ENCODE data around the gene HEXIM2.

The HEXIM2 gene

DNA sequence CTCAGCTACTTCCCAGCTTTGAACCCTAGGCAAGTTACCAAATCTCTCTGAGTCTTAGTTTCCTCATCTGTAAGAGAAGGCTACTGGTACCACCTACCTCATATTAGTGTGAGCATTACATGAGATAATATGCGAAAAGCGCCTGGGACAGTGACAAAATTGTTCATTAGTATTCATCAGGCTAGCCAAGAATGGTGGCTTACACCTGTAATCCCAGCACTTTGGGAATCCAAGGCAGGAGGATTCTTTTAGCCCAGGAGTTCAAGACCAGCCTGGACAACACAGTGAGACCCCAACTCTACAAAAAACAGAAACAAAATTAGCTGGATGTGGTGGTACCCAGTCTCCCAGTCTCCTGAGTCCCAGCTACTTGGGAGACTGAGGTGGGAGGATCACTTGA is 32.7 kb upstream of the HEXIM2 start:
- DNase-seq, result no peak

DNA sequence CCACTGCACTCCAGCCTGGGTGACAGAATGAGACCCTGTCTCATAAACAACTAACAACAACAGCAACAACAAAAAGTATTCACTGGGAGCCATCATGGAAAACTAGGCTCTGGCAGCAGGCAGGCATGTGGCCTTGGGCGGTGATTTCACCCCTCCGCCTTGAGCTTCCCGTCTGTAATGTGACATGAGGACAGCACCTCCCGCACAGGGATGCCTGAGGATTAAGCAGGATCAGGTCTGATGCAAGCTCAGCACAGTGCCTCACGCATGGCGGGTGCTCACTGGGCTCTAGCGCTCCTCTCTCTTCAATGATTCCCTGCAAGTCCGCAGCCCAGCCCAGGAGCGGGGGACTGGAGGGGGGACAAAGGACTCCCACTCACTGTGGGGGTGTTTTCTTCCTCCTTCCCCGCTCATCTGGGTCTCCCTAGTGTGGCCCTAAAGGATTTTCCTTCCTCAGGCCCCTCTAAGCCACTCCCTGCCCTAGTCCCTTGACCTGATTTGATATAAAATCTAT is 32.2 kb upstream of the HEXIM2 start:
- DNase-seq, result no peak

DNA sequence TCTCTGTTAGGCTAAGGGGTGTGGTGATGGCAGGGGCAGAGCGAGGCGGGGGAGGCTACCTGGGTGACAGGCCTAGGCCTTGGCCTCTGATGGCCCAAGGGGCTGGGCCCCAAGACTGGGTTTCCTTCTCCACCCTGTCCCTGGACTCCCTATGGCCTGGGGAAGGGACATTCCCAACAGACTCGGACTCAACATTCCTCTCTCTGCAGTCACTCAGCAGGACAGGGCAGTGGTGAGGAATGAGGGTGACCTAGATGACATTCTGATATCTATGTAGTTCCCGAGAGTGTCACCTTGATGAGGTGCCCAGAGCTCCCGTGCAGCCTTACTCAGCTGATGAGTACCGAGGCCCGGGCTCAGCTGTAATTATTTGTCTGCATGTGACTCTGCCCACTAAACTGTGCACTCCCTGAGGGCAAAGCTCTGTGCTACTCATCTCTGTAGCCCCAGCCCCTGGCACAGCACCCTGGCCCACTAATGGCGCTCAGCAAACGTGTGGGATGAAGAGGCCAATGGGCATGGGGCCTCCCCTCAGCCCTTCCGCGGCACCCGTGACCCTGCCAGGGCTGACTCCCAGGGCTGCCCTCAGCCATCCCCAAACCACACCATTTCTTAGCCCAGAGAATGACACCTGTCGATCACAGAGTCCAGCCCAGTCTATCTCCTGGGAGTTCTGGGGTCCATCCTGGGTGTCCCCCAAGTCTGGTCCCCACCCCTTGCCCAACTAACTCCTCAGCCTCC is 31.6 kb upstream of the HEXIM2 start:
- DNase-seq, result no peak

DNA sequence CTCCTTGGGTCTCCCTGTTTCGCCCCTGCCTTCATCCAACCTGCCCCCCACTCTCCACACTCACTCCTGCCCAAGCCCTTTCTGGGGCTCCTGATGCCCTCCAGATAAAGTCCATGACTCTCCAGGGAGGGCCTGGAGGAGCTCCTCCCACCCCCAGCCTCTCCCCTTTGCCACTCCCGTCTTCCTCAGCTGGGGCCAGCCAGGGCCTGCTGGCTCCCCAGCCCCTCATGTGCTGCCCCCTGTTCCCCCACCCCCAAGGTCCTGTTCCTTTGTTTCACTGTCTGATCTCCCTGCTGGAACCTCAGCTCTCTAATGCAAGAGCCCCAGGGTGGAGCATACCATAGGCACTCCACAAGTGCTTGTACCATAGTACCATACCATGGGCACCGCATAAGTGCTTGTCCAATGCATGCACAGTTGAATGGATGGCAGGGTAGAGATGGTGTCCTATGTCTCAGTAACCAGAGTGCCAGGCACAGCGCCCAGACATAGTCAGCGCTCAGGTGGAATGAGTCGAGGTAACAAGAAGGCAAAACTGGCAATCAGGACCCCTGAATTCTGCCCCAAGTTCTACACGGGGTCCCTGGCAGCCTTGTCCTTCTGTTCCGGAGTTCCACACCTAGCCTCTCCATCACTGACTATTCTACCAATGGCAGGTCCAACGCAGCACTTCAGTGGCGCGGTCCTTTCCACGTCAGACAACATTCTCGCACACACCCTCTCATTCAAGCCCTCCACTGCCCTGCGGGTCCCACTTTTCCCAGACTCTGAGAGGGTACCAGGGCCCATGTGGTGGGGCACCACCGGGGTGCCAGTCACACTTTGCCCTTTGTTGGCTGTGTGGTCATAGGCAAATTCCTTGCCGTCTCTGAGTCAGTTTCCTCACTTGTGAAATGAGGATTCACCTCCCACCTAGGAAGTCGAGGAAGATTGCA is 30.7 kb upstream of the HEXIM2 start:
- no peak for DNase-seq

DNA sequence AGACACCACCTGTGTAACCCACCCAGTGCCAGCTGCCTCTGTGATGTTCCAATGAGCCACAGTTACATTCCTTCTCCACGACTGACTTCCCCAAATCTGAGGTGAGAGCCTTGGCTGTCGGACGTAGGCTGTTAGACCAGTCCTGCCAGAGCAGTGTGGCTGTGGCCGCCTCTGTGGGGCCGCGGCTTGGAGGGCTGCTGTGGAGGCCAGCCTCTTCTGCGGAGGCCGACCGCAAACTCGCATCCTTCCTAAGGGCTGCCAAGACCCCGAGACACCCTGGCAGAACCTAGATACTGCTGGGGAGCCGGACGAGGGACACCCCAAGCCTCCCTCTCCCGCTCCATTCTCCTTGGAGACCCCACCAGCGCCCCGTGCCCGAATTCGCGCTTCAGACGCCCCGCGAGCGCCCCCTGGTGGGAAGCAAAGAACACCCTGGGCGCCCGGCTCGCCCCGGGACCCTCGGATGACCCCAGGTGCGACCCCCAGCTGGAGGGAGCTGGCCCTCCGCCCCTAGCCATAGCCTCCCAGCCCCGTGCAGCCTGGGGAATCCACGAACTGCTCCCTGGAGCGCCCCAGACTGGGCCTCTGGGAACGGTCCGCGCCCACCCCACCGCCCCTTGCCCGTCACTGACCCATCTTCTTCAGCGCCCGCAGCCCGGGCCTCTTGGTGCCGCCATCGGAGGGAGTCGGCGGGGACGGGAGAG is 29.9 kb upstream of the HEXIM2 start:
- peak; percentile 70 for DNase-seq

DNA sequence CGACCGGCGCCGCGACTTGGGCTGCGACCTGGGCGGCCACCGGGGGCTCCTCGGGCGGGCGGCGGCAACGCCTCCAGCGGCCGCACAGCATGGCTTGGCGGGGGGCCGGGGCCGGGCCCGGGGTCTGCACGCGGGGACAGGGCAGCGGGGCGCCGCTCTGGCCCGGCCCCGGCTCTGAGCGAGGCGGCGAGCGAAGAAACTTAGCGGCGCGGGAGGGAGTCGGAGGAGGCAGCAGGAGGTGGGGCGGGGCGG is 29.4 kb upstream of the HEXIM2 start, which contains the start of gene PLCD3:
Gene PLCD3, minus strand, starts transcription at position 196 of the 252 bp plus-strand sequence. Its CDS starts 105 bp downstream, at position 91.
- no peak for DNase-seq

DNA sequence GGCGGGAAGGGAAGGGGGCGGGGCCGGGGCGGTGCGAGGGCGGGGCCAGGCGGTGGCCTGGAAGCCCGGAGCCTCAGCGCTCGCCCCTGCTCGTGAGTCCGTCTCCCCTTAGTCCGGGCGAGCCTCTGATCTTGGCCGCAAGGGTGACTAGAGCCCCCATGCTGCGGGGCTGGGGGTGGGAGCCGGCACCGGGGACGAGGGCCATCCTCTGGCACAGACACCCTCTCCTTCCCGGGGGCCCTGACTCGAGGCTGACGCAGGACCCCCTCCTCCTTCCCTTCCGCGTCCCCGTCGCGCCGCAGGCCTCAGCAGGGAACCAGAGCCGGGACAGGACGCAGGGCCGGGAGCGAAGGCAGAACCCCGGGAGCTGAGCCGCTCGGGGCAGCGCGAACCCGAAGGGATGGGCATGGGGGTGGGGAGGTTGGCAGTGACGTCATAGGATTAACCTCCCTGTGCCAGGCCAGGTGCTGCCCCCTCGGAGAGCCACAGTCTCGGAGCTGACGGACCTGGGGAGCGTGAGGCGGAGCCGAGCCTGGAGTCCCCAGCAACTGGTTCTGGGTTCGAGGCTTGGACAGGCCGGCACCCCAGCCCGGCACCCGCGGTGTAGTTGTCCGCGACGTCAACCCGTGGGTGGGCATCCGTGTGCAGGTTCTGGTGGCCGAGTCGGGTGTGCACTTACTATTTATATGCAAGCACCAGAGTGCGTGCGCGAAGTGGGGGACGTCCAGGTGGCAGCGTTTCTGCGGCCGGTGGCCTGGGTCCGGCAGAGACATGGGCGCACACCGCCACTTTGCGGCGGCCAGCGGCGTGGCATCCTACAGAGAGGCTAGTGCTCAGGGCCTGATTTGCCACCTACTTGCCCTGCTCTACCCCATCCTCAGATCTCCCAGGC is 28.9 kb upstream of the HEXIM2 start:
- peak; percentile 73 to 77 for DNase-seq

DNA sequence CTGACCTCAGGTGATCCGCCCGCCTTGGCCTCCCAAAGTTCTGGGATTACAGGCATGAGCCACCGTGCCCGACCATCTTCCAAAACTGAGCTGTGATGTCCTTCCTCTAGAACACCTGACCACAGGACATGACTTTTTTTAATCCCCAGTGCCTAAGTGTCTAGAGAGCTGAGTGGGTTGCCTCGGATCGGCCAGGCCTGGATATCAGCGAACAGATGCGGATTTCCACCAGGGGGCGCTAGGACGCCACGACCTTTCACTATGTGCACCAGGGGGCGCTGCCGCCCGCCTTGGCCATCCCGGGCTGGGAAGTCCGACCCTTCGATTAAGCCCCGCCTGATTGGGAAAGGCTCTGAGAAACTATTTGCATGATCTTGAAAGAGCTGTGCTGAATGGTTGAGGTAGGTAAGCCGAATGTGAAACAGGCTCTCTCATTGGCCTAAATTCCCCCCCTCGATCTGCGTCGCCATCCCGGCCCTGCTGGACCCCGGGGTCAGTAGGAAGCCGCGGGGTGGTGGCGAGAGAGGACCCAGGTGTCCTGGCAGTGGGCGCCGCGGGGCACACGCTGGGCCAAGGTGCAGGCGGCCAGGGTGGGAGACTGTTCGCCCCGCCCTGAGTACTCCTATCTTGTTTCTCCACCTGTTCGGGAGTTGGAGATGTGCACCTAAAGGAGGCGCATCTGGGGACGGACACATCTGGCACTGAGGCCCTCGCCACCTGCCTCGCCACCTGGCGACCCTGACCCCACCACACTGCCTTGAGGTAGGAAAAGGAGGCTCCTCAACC is 26.3 kb upstream of the HEXIM2 start, which contains the start of gene ACBD4:
Gene ACBD4, plus strand, starts transcription at position 496 of the 786 bp plus-strand sequence. CDS start 458 bp downstream, outside the sequence.
- DNase-seq, result peak; percentile 97 to 99

DNA sequence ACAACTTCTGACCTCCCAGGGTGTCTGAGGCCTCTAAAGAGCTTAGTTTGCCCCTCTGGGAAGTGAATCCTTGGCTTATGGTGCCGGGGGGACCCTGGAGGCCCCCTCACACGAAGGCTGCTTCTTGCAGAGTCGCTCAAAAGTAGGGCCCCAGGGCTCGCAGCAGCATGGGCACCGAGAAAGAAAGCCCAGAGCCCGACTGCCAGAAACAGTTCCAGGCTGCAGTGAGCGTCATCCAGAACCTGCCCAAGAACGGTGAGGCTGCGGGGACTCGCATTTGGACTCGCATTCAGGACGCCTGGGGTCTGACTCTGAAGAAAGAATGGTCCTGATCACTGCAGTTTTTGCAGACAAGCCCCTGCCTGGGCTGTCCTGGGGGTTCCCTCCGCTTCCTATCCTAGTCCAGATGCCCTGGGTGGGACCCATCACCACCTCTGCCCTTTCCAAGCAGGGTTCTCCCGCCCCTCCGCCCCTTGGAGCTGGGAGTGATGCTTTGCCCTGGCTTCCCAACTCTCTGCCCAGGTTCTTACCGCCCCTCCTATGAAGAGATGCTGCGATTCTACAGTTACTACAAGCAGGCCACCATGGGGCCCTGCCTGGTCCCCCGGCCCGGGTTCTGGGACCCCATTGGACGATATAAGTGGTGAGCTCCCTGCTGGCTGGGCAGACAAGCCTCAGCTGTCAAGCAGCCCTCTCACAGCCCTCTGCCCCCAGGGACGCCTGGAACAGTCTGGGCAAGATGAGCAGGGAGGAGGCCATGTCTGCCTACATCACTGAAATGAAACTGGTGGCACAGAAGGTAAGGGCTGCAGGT is 25.5 kb upstream of the HEXIM2 start:
- no peak for DNase-seq

DNA sequence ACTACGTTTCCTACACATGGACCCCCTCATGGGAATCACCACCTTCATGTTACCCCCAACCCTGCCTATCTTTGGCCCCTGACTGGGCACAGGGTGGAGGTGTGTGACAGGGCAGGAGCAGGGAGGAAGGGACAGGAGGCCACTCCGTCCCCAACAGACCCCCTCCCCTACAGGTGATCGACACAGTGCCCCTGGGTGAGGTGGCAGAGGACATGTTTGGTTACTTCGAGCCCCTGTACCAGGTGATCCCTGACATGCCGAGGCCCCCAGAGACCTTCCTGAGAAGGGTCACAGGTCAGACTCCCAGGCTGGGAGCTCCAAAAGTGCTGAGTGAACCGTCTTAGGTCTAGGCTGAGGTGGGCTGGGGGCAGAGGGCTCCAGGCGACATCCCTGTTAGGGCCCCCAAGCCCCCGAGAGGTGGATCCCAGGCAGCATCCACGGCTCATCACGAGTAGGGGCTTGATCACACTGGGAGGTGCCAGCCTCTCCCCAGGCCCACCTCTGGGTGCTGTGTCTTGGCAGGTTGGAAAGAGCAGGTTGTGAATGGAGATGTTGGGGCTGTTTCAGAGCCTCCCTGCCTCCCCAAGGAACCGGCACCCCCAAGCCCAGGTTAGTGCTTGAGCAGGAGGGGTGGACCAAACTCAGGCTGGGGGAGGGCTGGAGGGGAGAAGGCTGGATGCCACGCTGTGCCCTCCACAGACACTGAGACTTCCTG is 24.7 kb upstream of the HEXIM2 start:
- no peak for DNase-seq

DNA sequence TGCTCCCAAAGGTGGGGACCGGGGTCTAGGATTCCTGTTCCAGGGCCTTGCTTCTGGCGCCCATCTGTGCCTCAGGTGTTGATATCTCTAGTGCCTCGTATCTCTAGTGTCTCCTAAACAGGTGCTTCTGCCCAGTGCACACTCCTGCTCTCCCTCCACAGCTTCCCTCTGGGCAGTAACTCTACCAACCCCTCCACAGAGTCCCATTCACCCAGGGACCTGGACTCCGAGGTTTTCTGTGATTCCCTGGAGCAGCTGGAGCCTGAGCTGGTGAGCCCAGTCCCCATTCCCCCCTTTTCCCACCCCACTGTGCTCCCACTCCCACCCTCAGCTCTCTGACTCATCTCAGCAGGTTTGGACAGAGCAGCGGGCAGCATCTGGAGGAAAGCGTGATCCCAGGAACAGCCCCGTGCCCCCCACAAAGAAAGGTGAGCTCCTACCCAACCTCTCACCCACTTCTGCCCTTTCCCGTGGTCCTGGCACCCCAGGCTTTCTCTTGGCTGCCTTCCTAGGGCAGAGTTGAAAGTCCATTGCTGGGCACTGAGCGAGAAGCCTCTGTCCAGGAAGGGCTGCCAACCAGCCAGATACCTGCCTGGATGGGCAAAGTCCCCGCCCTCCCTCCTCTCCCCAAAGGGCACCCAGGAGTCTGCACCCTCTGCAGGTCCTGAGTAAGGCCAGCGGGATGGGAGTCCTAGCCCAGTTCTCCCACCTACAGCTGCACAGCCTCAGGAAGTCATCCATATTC is 23.9 kb upstream of the HEXIM2 start:
- DNase-seq, result no peak

DNA sequence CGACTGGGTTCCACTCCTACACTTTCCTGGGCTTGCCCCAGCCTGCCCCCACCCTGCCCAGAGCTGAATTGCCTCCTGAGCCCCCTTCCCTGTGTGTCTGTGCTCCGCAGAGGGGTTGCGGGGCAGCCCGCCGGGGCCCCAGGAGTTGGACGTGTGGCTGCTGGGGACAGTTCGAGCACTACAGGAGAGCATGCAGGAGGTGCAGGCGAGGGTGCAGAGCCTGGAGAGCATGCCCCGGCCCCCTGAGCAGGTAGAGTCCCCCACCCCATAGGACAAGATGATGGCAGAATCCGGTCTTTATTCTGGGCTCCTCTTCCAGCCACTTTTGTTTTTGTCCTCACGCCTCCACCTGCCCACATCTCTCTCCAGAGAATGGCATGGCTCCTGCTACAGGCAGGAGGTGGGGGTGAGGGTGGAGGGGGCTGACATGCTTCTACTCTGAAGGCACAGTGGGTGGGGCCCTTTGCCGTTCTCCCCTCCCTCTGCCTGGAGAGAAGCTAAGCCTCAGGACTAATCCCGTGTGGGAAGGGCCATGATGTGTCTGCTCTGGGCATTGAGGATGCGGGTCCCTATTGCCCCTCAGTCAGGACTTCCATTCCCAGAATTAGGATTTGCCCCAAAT is 22.7 kb upstream of the HEXIM2 start:
- DNase-seq, result no peak

DNA sequence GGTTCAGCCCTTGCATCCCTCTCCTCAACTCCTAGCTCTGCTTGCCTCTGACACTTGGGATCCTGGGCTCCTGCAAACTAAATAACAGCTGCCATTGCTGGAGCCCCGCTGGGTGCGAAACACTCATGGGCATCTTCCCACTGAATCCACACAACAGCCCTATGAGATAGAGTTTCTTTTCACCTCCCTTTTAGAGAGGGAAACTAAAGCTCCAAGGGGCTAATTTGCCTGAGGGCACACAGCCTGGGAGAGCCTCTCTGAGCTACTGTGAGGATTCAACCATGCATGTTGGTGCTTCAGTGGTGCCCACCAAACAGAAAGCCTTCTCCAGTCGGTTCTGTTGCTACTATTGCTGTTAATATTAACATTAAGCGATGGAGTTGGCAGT is 22.1 kb upstream of the HEXIM2 start:
- no peak for DNase-seq

DNA sequence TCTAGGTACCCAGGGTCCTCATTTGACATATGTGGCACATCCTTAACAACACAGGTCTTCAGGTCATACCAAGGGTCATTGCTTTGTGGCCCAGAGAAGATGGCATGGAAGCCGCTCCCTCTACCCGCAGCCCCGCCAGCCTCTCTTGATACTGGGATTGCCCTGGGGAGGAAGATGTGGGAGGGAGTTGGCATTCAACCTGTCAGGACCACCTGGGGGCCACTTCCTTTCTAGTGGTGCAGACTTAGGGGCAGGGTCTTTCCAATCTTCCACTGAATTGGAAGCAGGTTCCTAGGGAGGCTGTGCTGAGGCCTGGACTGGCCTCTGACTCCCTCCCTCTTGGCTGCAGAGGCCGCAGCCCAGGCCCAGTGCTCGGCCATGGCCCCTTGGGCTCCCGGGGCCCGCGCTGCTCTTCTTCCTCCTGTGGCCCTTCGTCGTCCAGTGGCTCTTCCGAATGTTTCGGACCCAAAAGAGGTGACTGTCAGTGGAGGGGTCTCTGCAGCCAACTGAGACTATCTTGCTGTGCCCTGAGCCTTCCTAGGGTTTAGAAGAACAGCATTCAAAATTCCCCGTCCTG is 18.5 kb upstream of the HEXIM2 start:
- DNase-seq, result no peak

DNA sequence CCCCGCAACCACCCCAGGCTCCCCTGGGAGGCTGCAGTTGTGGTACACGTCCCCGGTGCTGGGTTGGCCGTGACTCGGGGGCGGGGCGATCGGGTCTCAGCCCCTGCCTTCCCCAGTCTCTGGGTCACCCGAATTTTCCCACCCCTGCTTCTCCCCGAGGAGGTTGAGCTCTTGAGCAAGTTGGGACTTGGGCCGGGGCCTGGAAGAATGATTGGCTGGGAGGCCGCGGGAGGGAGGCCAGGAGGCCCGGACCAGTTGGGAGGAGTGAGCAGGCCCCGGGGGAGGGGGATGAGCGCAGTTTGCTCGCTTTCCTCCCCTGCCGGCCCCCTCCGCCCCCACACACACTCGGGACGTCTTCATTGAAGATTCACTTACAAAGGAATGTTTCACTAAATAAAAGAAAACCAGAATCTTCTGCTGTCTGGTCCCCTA is 17.9 kb upstream of the HEXIM2 start:
- peak; percentile 40 to 44 for DNase-seq

DNA sequence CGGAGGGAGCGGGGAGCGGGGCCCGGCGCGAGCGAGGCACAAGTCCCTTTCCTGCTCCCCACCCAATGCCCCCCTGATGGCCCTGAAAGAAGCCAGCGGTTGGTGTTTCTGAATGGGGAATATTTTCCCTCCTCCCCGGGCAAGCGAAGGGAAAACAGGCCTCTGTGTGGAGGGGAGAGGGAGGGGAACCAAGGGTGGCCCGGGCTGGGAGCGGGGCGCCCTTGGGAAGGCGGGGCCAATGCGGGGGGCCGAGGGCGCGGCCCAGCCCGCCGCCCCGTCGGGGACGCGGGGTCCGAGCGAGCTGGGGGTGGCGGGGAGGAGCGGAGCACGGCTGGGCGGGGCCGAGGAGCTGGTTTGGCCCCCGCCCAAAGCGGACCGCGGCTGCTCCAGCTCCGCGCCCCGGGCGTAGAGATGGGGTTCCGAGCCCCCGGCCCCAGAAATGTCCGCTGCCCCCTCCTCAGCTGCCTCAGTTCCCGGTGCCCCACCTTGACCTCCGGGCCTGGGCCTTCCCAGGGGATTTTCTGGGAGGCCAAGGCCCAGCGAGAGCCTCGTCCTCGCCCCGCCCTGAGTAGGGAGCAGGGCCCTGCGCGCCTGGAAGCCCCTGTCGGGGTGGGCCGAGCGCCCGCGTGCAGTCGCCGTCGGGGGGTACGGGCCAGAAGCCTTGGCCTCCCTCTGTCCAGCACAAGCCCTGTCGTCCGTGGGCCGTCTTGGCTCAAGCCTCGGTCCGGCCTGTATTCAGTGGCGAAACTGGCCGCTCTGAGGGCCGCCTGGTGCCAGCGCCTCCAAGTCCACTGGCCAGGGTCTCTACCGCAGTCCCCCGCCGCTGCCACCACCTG is 17.3 kb upstream of the HEXIM2 start:
- peak; percentile 33 to 53 for DNase-seq

DNA sequence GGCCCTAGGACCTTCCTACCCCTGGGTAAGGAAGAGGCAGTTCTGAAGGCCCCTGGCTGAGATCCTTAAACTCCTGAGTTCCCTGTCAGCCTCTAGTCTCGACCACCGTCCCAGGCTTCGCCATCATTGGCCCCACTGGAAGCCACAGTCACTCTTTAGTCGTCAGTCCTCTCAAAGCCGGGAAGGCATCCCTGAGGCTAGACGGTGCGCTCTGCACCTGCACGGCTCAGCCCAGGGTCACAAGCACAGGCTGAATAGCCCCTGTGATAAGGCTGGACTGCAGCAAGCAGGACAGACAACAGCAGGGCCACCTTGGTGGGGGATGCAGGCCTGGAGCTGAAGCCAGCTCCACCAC is 16.7 kb upstream of the HEXIM2 start:
- no peak for DNase-seq

All from stimulated activated CD4-positive, alpha-beta T cell treated with anti-CD3 and anti-CD28 coated beads, Interleukin-2, amount 100 ng/mL, for 24 hours (primary cell).